Fibroblast of skin of scalp (primary cell): ENCODE measurements around the gene PYROXD2.
A peak's percentile ranks its signal among the peaks of the same experiment; 100 is the strongest.
"Not testable (repeated sequence)": the region's sequence is repeated elsewhere in the genome, so short reads cannot be mapped to it uniquely, and the experiment has no call there.

ENCODE experiments used
- DNase-seq: peaks from one replicate; pipeline ENCODE4 v3.0.0-alpha.2; 2013

The PYROXD2 gene

GRCh38 chr10:98365406-98366061 lies 49.4 kb downstream of the PYROXD2 start:
- DNase-seq: no peak

- DNase-seq: no peak
Measured at GRCh38 chr10:98364432-98365102, 50.4 kb downstream of the PYROXD2 start.

DNA sequence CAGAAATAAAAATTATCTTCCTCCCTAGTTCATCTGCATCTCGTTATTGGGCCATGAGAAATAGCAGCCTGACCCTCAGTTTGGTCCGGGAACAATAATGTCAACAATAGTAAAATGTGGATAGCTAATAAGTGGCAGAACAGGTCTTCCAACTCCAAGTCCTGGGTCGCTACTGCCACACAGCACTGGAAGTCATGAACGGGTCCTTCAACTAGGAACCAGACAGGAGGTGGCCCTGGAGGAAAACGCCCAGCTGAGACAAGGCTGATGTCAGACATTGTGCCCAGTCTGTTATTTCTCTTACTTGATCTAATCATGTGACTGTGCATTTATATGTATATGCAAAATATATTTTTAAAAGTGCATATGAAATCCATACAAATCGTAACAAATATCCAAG lies 51.8 kb downstream of the PYROXD2 start:
- no peak for DNase-seq

- peak; percentile 95 for DNase-seq
Measured at GRCh38 chr10:98361131-98362025, 53.6 kb downstream of the PYROXD2 start.

GRCh38 chr10:98357194-98357822 lies 57.7 kb downstream of the PYROXD2 start:
- DNase-seq: peak; percentile 53

GRCh38 chr10:98354491-98354890 lies 60.5 kb downstream of the PYROXD2 start:
- DNase-seq: no peak

- DNase-seq: no peak
Measured at GRCh38 chr10:98353170-98353569, 61.8 kb downstream of the PYROXD2 start.

- DNase-seq: no peak
Measured at GRCh38 chr10:98351831-98352402, 63.1 kb downstream of the PYROXD2 start.

GRCh38 chr10:98349508-98349922 lies 65.5 kb downstream of the PYROXD2 start:
- DNase-seq: peak; percentile 100

GRCh38 chr10:98346847-98347246 lies 68.1 kb downstream of the PYROXD2 start:
- no peak for DNase-seq

DNA sequence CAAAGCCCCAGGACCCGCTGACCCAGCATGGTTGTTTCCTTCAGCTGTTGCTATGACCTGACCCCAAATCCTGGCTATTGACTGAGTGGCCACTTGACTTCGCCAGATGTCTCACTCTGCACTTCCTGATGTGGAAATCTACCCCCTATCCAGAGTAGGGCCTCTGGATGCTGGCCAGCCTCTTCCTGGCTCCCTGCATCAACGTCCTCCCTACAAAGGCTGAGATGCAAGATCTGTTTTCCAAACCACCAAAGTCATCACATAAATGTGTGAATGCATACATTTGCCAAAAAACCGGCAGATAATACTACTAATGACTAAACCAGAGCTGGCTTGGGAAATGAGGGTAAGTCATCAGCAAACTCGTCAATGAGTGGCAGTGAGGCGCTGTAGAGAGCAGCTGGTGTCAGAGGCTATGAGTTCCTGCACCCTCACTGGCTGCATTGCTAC lies 70.4 kb downstream of the PYROXD2 start:
- DNase-seq: peak; percentile 69

- not testable (repeated sequence) for DNase-seq
Measured at GRCh38 chr10:98341701-98342100, 73.3 kb downstream of the PYROXD2 start.

DNA sequence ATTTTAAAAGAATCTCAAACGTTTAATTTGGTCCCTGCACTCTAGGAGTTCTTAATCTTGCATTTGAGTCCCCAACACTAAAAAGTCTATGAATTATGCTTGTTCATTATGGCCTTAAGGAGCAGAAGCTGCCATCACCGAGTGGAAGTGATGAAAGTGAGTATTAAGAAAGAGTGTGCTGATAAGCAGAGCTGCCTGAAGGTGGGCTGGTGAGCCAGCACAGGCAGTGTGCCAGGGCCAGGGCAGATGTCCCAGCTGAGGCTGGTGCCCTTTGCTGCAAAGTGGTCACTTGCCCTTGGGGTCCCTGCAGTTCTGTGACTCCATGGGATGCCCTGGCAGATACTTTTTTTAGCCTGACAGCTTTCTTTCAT lies 74.1 kb downstream of the PYROXD2 start:
- DNase-seq: no peak

GRCh38 chr10:98340261-98340939 lies 74.6 kb downstream of the PYROXD2 start:
- no peak for DNase-seq

DNA sequence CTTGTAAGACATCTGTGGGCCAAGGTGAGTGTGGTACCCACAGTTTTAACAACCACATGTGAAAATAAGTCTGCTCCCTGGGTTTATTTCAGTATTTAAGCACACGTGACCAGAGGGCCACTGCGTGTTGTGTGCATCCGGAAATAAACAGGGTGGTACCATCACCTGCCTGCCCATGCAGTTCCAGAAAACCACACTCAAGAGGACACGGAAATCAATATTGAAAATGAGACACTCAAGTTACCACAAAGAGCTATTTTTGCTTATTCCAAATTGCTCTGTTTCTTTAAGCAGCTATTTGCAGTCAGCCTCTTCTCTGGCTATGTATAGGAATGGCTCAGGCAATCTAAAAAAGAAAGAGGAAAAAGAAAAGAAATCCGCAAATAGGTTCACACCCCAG lies 75.2 kb downstream of the PYROXD2 start:
- no peak for DNase-seq

- peak; percentile 35 for DNase-seq
Measured at GRCh38 chr10:98338896-98339295, 76.1 kb downstream of the PYROXD2 start.

GRCh38 chr10:98338318-98338717 lies 76.7 kb downstream of the PYROXD2 start:
- no peak for DNase-seq

DNA sequence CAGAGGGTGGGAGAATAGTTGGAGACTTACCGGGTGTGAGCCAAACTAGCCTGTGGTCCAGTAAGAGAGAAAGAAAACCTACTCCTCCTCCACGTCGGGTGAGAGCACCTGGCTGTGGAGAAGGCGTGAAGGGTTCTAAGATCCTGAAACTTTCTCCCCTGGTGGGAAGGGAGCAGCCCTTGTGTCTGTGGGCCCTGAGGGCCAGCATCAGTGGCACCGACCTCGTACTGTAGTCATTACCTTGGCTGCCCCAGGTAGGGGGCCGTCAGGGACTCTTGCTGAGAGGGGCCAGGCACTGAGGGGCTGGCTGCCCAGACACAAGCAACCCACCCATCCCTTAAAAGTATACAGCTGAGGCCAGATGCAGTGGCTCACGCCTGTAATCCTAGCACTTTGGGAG lies 77.5 kb downstream of the PYROXD2 start:
- DNase-seq: no peak
